Measurements from ENCODE around the gene VCPKMT. TPM values are rescaled to one million over a fixed set of nuclear protein-coding genes. Genes with fewer than 3 reads are reported as not detected.

The VCPKMT gene
- 10 to 100 TPM; 10.8 to 13.2 (median 12.9) TPM for polyA plus RNA-seq (ENCODE audit: insufficient read length in 3 of 3)

DNA sequence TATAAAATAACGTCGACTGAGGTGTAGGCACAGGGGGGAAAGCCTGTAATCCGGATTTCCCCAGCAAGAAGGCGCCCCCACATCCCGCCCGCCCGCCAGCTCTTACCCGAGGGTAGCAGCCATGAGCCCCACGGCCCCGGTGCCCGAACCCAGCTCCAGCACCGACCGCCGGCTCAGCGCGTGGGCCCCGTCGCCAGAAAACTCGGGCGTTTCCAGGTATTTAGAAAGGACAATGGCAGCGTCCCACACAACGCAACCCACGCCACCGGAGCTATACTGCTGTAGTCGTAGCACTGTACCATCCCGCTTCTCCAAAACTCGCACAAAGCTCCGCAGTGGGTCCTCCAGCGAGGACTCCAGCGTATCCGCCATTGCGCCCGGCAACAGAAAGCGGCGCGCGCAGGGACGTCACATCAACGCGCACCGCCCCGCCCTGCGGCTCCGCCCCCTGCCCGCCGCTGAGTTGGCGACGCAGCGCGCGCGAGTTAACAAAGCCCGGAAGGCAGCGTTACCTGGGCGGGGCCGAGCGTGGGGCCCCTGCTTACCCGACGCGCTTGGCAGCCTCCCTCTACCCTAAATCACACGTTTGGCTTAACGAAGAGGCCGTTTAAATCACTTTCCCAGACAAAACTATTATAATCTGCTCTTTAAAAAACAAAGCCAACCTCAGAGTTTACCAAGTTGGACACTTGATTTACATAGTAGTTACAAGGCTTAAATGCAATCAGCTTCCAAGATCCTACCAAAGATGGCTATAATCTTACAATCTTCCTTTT is at the start of gene VCPKMT:
TSS of gene VCPKMT (minus strand) at position 392 of the 776 bp plus-strand sequence. CDS start at position 372, 20 bp downstream.
- DNase-seq (ENCODE audit: low read depth in 3 of 3, low spot score in 2 of 3) = peak; percentile 71 to 88 (median 88)

DNA sequence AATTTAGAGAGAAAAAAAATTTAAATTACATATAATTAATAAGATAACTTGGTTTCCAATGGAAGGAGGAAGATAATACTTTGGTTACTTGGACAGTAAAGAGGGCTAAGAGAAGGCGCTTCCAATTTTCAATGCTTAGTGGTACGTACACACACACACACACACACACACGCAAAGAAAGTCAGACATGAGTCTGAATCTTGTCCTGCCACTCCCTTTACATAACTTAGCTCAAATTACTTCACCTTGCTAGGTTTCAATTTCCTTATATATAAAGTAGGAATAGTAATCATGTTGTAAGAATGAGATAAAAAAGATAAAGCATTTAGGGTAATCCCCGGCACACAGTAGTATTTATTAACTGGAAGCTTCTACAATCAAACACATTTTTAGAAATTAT is 39.7 kb upstream of the VCPKMT start:
- no peak for DNase-seq (ENCODE audit: low read depth in 3 of 3, low spot score in 2 of 3)

DNA sequence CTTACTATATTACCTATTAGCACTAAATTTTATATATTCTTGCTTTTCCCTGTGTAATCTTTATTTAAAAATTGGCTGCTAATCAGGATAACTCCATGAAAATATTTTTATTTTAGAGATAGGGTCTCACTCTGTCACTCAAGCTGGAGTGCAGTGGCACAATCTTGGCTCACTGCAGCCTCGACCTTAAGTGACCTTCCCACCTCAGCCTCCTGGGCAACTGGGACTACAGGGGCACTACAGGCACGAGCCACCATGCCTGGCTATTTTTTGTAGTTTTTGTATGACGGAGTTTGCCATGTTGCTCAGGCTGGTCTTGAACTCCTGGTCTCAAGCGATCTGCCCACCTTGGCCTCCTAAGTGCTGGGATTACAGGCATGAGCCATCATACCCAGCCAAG is 32.4 kb upstream of the VCPKMT start:
- DNase-seq (ENCODE audit: low read depth in 3 of 3, low spot score in 2 of 3) = no peak

DNA sequence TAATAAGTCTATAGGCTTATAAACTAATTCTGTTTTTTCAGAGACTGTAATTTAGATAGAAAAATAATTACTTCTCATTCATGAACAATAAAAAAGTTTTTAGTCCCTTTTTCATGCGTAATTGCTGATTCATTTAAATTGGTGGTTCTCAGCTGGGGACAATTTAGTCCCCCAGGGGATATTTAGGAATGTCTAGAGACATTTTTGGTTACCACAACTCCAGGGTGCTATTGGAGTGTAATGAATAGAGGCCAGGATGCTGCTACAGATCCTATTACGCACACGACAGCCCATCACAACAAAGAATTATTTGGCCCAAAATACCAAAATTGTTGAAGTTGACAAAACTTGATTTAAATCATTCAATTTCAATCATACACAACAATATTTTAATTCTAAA is 22.8 kb upstream of the VCPKMT start:
- DNase-seq (ENCODE audit: low read depth in 3 of 3, low spot score in 2 of 3) = no peak

DNA sequence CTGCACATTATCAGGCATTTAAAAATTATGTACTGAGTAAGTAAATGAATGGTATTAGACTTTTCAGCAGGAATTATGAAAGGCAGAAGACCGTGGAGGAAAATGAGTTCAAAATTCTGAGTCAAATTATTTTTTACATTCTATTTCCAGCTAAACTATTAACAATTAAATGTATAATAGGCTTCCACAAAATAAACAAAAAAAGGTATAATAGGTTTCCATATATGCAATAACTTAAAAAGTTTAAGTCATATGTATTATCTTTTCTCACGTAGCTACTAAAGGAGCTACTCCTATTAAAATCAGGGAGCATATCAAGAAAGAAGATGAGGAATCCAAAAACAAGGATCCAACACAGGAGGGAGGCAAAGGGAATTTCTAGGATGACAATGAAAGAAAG is 11.4 kb upstream of the VCPKMT start:
- no peak for DNase-seq (ENCODE audit: low read depth in 3 of 3, low spot score in 2 of 3)

DNA sequence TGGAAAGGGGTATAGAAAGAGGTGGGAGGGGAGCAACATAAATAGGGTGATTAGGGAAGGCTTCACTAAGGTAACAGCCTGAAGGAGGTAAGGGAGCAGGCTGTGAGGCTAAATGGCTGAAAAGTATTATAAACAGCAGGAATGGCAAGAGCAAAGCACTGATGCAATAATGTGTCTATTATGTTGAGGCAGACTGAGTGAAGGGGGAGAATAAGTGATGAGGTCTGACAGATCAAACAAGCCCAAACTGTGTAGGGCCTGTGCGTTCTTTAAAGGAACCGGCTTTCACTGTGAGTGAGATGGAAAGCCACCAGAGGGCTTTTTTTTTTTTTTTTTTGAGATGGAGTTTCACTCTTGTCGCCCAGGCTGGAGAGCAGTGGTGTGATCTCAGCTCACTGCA is 6.7 kb upstream of the VCPKMT start:
- no peak for DNase-seq (ENCODE audit: low read depth in 3 of 3, low spot score in 2 of 3)

DNA sequence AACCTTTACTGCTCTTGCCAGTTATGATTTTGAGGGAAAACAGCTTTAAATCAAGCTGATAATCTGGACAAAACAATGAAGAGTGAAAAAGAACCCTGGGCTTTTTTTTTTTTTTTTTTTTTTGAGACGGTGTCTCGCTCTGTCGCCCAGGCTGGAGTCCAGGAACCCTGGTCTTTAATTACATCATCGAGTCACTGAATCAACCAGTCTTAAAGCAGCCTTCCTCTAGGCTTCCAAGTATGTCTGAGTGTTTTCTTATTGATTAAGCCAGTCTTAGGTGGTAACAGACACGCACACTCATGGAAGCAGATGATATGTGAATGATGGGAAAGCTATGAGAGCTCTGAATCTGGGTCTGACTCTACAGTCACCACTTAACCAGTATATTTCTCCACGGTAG is 5.9 kb upstream of the VCPKMT start:
- no peak for DNase-seq (ENCODE audit: low read depth in 3 of 3, low spot score in 2 of 3)

DNA sequence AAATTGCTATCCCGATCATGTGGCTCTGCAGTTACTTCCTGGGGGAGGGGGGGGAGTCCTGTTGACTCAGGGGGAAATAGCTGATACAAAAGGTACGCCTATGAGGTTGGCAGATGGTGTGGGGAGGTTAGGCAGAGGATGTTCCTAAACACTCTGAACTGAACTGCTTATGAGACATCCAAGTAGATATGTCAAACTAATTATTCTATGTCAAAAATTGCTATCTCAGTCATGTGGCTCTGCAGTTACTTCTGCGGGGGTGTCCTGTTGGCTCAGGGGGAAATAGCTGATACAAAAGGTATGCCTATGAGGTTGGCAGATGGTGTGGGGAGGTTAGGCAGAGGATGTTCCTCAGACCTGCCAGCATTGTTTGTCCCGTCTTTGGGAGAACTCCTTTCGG is 5.1 kb upstream of the VCPKMT start:
- DNase-seq (ENCODE audit: low read depth in 3 of 3, low spot score in 2 of 3) = no peak

DNA sequence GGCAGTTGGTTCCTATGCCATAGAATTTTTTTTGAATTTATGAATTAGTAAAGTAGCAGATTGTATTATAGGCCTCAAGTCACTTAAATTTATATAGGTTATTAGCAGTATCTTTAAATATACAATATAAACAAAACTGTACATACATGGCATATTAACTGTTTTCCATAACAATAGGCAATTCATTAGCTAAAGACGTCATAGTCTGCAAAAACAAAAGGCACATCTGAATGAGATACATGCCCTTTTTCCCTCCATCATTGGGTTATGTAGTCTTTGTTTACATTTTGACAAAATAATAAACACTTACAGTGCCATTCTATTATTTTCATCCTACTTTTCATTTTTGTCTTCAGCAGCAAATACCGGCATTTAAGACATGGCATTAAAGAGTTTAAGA is 1.1 kb upstream of the VCPKMT start:
- no peak for DNase-seq (ENCODE audit: low read depth in 3 of 3, low spot score in 2 of 3)

DNA sequence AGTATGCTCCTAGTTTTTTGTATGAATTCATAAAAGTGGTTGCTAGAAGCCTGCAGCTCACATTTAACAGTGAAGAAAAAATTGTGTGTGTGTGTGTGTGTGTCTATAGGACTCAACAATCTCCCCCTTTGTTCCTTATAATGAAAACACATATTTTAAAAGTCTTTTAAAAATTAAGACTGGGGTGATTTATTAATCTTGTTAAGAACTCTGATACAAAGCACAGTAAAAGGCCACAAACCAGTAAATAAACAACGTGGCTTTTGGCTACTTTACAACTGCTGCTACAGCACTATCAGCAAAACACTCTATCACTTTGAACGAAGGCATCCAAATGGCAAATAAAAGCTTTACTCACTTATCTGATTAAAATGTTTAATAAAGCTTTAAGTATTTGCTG is 594 bp upstream of the VCPKMT start:
- DNase-seq (ENCODE audit: low read depth in 3 of 3, low spot score in 2 of 3) = peak in 2 of 3 donors; percentile 51

DNA sequence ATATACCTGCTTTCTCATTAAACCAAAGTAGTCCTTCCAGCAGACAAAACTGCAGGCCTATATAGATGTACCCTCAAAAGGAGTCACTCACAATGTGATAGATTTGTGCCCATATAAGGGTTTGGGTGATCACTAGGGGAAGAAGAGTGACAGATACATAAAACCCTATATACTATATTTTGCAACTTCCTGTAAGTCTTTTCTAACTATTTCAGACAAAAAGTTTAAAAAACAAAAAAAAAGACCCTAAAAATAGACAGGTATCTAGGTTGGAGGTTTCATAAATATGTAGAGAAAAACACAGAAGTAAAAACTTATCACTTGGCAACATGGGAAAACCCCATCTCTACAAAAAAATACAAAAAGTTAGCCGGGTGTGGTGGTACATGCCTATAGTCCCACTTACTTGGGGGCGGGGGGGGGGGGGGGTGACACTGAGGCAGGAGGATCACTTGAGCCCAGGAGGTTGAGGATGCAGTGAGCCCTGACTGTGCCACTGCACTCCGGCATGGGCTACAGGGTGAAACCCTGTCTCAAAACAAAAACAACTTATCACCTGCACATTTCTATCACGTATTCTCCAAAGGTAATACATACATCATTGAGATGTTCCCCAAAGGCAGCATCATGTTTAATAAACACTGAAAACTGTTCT is 2.9 kb downstream of the VCPKMT start:
- no peak for DNase-seq (ENCODE audit: low read depth in 3 of 3, low spot score in 2 of 3)

DNA sequence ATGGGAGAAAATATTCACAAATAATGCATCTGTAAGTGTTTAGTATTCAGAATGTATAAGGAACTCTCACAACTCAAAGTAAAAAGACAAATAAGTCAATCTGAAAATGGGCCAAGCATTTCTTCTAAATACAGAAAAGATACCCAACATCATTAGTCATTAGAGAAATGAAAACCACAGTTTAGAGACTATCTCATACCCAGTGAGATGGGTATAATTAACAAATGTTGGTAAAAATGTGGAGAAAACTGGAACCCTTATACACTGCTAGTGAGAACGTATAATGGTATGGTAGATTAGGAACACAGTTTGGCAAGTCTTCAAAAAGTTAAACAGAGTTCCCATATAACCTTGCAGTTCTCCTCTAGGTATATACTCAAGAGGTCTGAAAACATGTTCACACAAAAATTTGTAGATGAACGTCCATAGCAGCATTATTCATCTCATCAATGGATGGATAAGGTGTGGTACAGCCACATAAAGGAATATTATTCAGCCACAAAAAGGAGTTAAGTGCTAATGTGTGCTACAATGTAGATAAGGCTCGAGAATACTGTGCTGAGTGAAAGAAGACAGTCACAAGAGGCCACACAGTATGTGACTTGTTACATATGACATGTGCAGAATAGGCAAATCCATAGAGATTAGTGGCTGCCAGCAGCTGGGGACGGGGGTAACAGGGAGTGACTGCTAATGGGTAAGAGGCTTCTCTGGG is 5.9 kb downstream of the VCPKMT start:
- DNase-seq (ENCODE audit: low read depth in 3 of 3, low spot score in 2 of 3) = no peak

DNA sequence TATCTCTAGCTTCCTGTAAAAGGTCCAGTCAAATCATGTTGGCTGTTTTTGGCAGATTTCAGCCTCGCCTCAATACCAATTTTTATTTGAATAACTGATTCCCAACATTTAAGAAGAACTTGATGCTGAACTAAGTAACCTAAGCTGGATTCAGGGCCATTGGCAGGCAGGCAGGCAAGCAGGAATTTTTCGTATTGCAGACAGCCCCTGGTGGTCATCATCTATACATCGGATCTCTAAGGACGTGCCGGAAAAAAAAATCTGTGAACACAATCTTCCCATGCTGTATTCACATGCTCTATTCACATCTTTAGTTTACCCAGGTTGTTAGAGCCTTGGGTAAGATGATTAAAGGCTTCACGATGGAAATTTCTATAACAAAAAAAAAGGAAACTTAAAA is 7.0 kb downstream of the VCPKMT start:
- DNase-seq (ENCODE audit: low read depth in 3 of 3, low spot score in 2 of 3) = no peak

DNA sequence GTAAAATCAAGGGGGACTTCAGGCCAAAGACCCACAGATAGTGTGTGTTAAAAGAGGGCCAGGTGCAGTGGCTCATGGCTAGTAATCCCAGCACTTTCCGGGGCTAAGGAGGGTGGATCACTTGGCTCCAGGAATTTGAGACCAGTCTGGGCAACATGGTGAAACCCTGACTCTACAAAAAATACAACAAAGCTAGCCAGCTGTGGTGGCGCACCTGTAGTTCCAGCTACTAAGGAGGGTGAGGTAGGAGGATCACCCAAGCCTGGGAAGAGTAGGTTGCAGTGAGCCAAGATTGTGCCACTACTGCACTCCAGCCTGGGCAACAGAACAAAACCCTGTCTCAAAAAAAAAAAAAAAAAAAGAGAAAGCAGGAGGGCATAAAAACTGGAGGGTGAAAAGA is 8.5 kb downstream of the VCPKMT start:
- no peak for DNase-seq (ENCODE audit: low read depth in 3 of 3, low spot score in 2 of 3)

DNA sequence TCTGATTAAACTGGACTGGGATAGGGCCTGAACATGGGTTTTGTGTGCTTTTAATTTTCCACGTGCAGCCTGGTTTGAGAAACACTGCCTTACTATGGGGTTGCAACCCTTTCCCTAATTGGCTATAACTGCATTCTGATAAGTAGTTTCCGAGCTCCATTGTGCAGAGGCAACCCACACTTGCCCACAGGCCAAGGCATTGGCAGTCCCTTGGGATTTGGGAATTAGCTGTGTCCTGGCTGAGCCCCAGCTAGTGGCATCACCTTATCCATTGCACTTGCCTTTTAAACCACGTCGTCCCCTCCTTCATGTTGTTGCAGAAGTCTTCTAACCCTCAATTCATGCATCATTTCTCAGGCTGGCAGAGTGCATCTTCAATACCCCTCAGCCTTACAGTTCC is 10.2 kb downstream of the VCPKMT start:
- no peak for DNase-seq (ENCODE audit: low read depth in 3 of 3, low spot score in 2 of 3)

DNA sequence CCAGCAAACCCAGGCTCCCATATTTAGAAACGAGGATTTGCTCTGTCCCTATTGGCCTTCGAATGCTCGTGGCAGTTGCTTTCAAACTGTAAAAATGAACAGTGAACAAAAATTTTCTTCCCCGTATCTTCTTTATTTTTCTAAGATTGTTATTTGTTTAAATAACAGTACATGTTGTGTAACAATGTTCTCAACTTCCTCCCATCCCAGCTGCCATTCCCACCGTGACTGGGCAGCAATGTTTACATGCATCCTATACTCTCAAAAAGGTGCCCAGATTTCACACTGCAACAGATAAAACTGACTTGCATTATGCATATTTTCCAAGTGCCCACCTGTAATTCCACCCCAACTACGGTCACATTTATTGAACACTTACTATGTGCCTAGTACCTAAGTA is 12.8 kb downstream of the VCPKMT start:
- DNase-seq (ENCODE audit: low read depth in 3 of 3, low spot score in 2 of 3) = no peak

DNA sequence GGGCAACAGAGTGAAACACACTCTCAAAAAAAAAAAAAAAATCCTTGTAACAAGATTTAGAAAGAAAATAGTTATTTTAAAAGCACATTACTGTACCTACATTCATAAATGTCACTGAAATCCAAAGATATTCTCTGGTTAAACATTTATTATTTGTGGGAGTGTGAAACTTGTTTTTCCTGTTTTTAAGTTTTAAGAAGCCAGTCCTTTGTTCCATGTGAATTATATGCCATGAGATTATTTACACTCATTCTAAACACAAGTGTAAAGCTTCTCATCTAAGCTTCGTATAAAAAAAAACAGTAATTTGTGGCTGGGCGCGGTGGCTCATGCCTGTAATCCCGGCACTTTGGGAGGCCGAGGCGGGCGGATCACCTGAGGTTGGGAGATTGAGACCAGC is 15.0 kb downstream of the VCPKMT start:
- DNase-seq (ENCODE audit: low read depth in 3 of 3, low spot score in 2 of 3) = no peak

DNA sequence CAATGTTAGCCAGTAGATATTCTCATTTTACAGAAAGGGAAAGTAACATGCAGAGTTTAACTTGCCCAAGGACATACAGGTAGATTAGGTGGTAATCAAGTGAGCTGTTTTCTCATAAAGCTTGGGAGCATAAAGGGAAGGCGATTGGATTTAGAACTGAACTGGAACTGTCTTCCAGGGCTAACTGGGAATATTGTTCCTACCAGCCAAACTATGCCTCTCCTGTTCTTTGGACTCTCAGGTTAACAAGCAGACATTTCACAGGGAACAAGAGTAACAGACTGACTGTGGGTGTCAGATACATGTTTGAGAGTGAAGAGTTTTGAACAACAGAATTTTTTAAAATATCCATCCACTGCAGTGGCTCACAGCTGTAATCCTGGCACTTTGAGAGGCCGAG is 15.6 kb downstream of the VCPKMT start:
- no peak for DNase-seq (ENCODE audit: low read depth in 3 of 3, low spot score in 2 of 3)

DNA sequence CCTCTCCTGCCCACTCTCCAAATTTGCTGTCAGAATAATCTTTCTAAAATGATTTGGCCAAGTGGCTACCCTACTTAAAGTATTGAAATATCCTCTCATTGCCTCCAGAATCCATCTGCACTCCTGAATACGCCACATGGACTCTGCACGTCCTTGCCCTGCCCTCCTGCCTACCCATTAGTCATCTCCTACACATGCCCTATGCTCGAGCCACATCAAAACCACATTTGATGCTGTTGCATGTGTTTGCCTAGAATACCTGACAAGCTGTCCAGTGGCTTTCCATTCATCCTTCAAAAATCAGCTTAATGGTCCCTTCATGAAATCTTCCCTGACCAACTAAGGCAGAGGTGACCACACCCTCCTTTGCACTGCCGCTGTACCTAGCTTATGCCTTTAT is 17.0 kb downstream of the VCPKMT start:
- DNase-seq (ENCODE audit: low read depth in 3 of 3, low spot score in 2 of 3) = no peak

DNA sequence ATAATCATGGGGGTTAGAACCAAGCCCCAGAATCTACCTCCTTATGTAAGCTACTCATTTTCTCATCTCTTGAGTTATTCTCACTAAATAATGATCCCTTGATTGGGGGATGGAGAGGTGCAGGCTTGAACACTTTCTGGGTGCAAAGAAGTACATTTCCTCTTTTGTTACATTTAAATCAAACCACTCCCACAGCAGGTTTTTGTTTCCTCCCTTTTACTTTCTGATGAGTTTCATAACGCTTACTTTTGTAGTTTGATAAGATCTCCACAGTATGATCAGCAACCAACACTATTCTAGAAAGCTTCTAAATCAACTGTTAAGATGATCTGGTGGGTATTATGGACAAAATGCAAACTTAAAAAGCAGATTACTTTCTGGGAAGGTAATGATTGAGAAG is 20.5 kb downstream of the VCPKMT start:
- DNase-seq (ENCODE audit: low read depth in 3 of 3, low spot score in 2 of 3) = no peak

DNA sequence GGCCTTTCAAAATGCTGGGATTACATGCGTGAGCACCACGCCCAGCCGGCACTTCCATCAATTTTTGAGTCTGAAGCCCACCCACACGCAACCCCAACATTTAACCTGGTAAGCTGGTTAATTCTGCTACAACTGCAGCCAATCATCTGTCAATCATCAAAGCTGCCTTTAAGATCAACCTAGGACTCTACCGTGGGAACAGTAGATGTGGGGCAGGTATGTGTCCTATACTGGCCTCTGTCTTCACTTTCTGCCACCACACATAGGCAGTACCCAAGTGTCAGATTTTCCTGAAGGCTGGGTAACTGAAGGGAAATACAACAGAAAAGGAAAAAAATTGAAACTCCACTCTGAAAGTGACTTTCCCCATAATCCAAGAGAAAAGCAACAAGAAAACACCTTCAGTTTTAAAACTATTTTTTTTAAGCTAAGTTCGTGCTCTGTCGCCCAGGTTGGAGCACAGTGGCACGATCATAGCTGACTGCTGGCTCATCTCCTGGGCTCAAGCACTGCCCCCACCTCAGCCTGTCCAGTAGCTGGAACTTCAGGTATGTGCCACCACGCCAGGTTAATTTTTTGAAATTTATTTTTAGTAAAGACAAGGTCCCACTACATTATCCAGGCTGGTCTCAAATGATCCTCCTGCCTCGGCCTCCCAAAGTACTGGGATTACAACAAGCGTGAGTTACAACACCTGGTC is 22.2 kb downstream of the VCPKMT start:
- no peak for DNase-seq (ENCODE audit: low read depth in 3 of 3, low spot score in 2 of 3)
